NK-92 (cell line): ENCODE measurements around the gene PADI2.

ENCODE experiments used
- DNase-seq: peaks from one replicate; lab custom pipeline; 2025; ENCODE audit not compliant: unreplicated experiment; lab: John Stamatoyannopoulos, UW

The PADI2 gene

GRCh38 chr1:17119076-17119772 lies at the start of gene PADI2:
Gene PADI2 (minus strand): TSS chr1:17119451. CDS start chr1:17119371, 80 bp downstream.
- DNase-seq: no peak

- no peak for DNase-seq
Observed at GRCh38 chr1:17168091-17168876, 49.0 kb upstream of the PADI2 start.

- no peak for DNase-seq
Observed at GRCh38 chr1:17167786-17168090, 48.5 kb upstream of the PADI2 start.

GRCh38 chr1:17167041-17167785 lies 48.0 kb upstream of the PADI2 start:
- DNase-seq: no peak

- no peak for DNase-seq
Observed at GRCh38 chr1:17165823-17166222, 46.6 kb upstream of the PADI2 start.

GRCh38 chr1:17163789-17164666 lies 44.8 kb upstream of the PADI2 start:
- DNase-seq: no peak

- no peak for DNase-seq
Observed at GRCh38 chr1:17163371-17163770, 44.1 kb upstream of the PADI2 start.

- no peak for DNase-seq
Observed at GRCh38 chr1:17162941-17163340, 43.7 kb upstream of the PADI2 start.

GRCh38 chr1:17161926-17162800 lies 42.9 kb upstream of the PADI2 start:
- no peak for DNase-seq

- no peak for DNase-seq
Observed at GRCh38 chr1:17161137-17161740, 42.0 kb upstream of the PADI2 start.

GRCh38 chr1:17158961-17159360 lies 39.7 kb upstream of the PADI2 start:
- DNase-seq: no peak

- DNase-seq: no peak
Observed at GRCh38 chr1:17156108-17156507, 36.9 kb upstream of the PADI2 start.

GRCh38 chr1:17155257-17155920 lies 36.1 kb upstream of the PADI2 start:
- no peak for DNase-seq

GRCh38 chr1:17149771-17150170 lies 30.5 kb upstream of the PADI2 start:
- no peak for DNase-seq

- DNase-seq: no peak
Observed at GRCh38 chr1:17148950-17149608, 29.8 kb upstream of the PADI2 start.

- DNase-seq: no peak
Observed at GRCh38 chr1:17145648-17146047, 26.4 kb upstream of the PADI2 start.

- DNase-seq: no peak
Observed at GRCh38 chr1:17143760-17144159, 24.5 kb upstream of the PADI2 start.

GRCh38 chr1:17141441-17142197 lies 22.4 kb upstream of the PADI2 start:
- no peak for DNase-seq
